CD1c-positive myeloid dendritic cell (primary cell): ENCODE data around the gene FNDC11.

Source experiments
- DNase-seq: peaks from one replicate; pipeline ENCODE4 v3.0.0-alpha.2; 2016; ENCODE audit errors: extremely low spot score

Gene FNDC11

GRCh38 chr20:63539441-63540370 is 14.3 kb upstream of the FNDC11 start:
- no peak for DNase-seq

GRCh38 chr20:63540417-63541186 is 13.4 kb upstream of the FNDC11 start:
- no peak for DNase-seq

- DNase-seq: no peak
These were observed 12.6 kb upstream of the FNDC11 start for GRCh38 chr20:63541371-63541770.

- DNase-seq: no peak
These were observed 11.9 kb upstream of the FNDC11 start for GRCh38 chr20:63542031-63542559.

GRCh38 chr20:63542696-63543095 is 11.3 kb upstream of the FNDC11 start:
- DNase-seq: no peak

- no peak for DNase-seq
These were observed 10.8 kb upstream of the FNDC11 start for GRCh38 chr20:63543131-63543530.

GRCh38 chr20:63543733-63544132 is 10.2 kb upstream of the FNDC11 start:
- no peak for DNase-seq

GRCh38 chr20:63544241-63544957 is 9.6 kb upstream of the FNDC11 start:
- no peak for DNase-seq

GRCh38 chr20:63544958-63545516 is 8.9 kb upstream of the FNDC11 start:
- DNase-seq: no peak

- no peak for DNase-seq
These were observed 8.1 kb upstream of the FNDC11 start for GRCh38 chr20:63545814-63546213.

GRCh38 chr20:63546256-63546955 is 7.6 kb upstream of the FNDC11 start:
- no peak for DNase-seq

- no peak for DNase-seq
These were observed 6.8 kb upstream of the FNDC11 start for GRCh38 chr20:63546956-63547724.

GRCh38 chr20:63547725-63548480 is 6.1 kb upstream of the FNDC11 start, which contains the start of gene SRMS:
Gene SRMS (minus strand): TSS chr20:63547749. CDS start chr20:63547463, 286 bp downstream.
- DNase-seq: no peak

GRCh38 chr20:63548542-63548941 is 5.4 kb upstream of the FNDC11 start:
- no peak for DNase-seq

- no peak for DNase-seq
These were observed 4.9 kb upstream of the FNDC11 start for GRCh38 chr20:63549019-63549418.

GRCh38 chr20:63549679-63550282 is 4.2 kb upstream of the FNDC11 start:
- no peak for DNase-seq

- no peak for DNase-seq
These were observed 2.9 kb upstream of the FNDC11 start for GRCh38 chr20:63551068-63551467.

GRCh38 chr20:63552481-63553249 is 1.3 kb upstream of the FNDC11 start:
- peak; percentile 32 for DNase-seq
